HEK293 (cell line): Measurements from ENCODE around the gene SAMD14.
A peak's percentile ranks its signal among the peaks of the same experiment; 100 is the strongest.

ENCODE experiments used
- CTCF ChIA-PET: fragments of 350-600 bp; formaldehyde crosslinking; extraction: SDS; loops from one replicate; lab custom pipeline; 2021; ENCODE audit warnings: antibody characterized with exemption; lab: Yijun Ruan, JAX
- POLR2A ChIA-PET: fragments of 300-600 bp; formaldehyde crosslinking; extraction: SDS; loops from one replicate; lab custom pipeline; 2020; ENCODE audit warnings: antibody characterized with exemption, inconsistent platforms; lab: Yijun Ruan, JAX
- H3K27ac ChIP-seq: fragments of 200-500 bp; sonication (Bioruptor generic); 2 replicates; pipeline ENCODE4 v1.5.1; 2014; ENCODE audit warnings: low read depth, low read length, control low read depth, inconsistent platforms; ENCODE audit errors: extremely low read depth
- H3K36me3 ChIP-seq, 2 experiments: fragments of 200-500 bp in 1 of 2; sonication (Bioruptor generic) in 1 of 2; 1 replicate in 1 of 2; 2 replicates in 1 of 2; pipeline ENCODE4 v1.5.1; 2014 to 2017; ENCODE audit warnings: inconsistent platforms in 2 of 2, low read length in 2 of 2; ENCODE audit not compliant: control insufficient read depth in 2 of 2, insufficient read depth in 1 of 2
- H3K4me1 ChIP-seq: fragments of 200-500 bp; sonication (Bioruptor generic); 2 replicates; pipeline ENCODE4 v1.5.1; 2014; ENCODE audit warnings: mild to moderate bottlenecking, low read length, inconsistent platforms; ENCODE audit not compliant: control insufficient read depth, insufficient read depth
- H3K4me3 ChIP-seq: 2 replicates; pipeline ENCODE4 v1.5.1; 2011; ENCODE audit warnings: low read depth, mild to moderate bottlenecking, control low read depth, low read length, moderate library complexity
- H3K9me3 ChIP-seq: fragments of 200-500 bp; sonication (Bioruptor generic); 2 replicates; pipeline ENCODE4 v1.5.1; 2014; ENCODE audit warnings: low read depth, low read length, inconsistent platforms; ENCODE audit not compliant: control insufficient read depth, insufficient read depth
- ATF2 ChIP-seq: fragments of 450-650 bp; formaldehyde crosslinking; IDR thresholded peaks from 2 replicates; pipeline ENCODE4 v1.5.1; 2016; ENCODE audit warnings: missing biosample characterization, missing genetic modification characterization, low read depth
- FEZF1 ChIP-seq: fragments of 450-650 bp; formaldehyde crosslinking; IDR thresholded peaks from 2 replicates; pipeline ENCODE4 v1.5.1; 2016; ENCODE audit warnings: missing biosample characterization, missing genetic modification characterization
- HOXD13 ChIP-seq: sonication (generic); formaldehyde crosslinking; IDR thresholded peaks from 2 replicates; pipeline ENCODE4 v1.8.0; 2022; ENCODE audit warnings: missing genetic modification reagents, borderline replicate concordance
- IKZF3 ChIP-seq: fragments of 450-650 bp; IDR thresholded peaks from 2 replicates; pipeline ENCODE4 v1.5.0; 2018; ENCODE audit warnings: missing biosample characterization, mild to moderate bottlenecking, missing genetic modification characterization, moderate library complexity
- INSM2 ChIP-seq: fragments of 450-650 bp; formaldehyde crosslinking; IDR thresholded peaks from 2 replicates; pipeline ENCODE4 v1.5.1; 2016; ENCODE audit warnings: missing biosample characterization, missing genetic modification characterization
- KLF16 ChIP-seq: fragments of 450-650 bp; formaldehyde crosslinking; IDR thresholded peaks from 2 replicates; pipeline ENCODE4 v1.5.1; 2017; ENCODE audit warnings: missing biosample characterization, missing genetic modification characterization
- PRDM1 ChIP-seq: fragments of 450-650 bp; formaldehyde crosslinking; IDR thresholded peaks from 2 replicates; pipeline ENCODE4; 2016; ENCODE audit warnings: missing biosample characterization, missing genetic modification characterization
- RBAK ChIP-seq: fragments of 450-650 bp; formaldehyde crosslinking; IDR thresholded peaks from 2 replicates; pipeline ENCODE4 v1.5.1; 2016; ENCODE audit warnings: missing biosample characterization, missing genetic modification characterization
- ZFP69B ChIP-seq: fragments of 450-650 bp; formaldehyde crosslinking; IDR thresholded peaks from 2 replicates; pipeline ENCODE4 v1.5.1; 2016; ENCODE audit warnings: missing biosample characterization, missing genetic modification characterization
- ZIC2 ChIP-seq: fragments of 450-650 bp; formaldehyde crosslinking; IDR thresholded peaks from 2 replicates; pipeline ENCODE4 v1.5.1; 2016; ENCODE audit warnings: missing biosample characterization, missing genetic modification characterization
- ZNF214 ChIP-seq: fragments of 450-650 bp; formaldehyde crosslinking; IDR thresholded peaks from 2 replicates; pipeline ENCODE4 v1.5.1; 2017; ENCODE audit warnings: missing biosample characterization, mild to moderate bottlenecking, missing genetic modification characterization, borderline replicate concordance
- ZNF24 ChIP-seq: fragments of 450-650 bp; formaldehyde crosslinking; IDR thresholded peaks from 2 replicates; pipeline ENCODE4 v1.5.1; 2016; ENCODE audit warnings: missing biosample characterization, missing genetic modification characterization
- ZNF335 ChIP-seq: fragments of 450-650 bp; formaldehyde crosslinking; conservative IDR thresholded peaks from 2 replicates; pipeline ENCODE4 v1.5.1; 2016; ENCODE audit warnings: missing biosample characterization, missing genetic modification characterization
- ZNF354C ChIP-seq: fragments of 450-650 bp; formaldehyde crosslinking; IDR thresholded peaks from 2 replicates; pipeline ENCODE4 v1.5.1; 2016; ENCODE audit warnings: missing biosample characterization, missing genetic modification characterization, low read depth, borderline replicate concordance
- ZNF580 ChIP-seq: fragments of 450-650 bp; formaldehyde crosslinking; IDR thresholded peaks from 2 replicates; pipeline ENCODE4 v1.5.1; 2016; ENCODE audit warnings: missing biosample characterization, missing genetic modification characterization
- ZNF629 ChIP-seq: fragments of 450-650 bp; formaldehyde crosslinking; IDR thresholded peaks from 2 replicates; pipeline ENCODE4 v1.5.1; 2017; ENCODE audit warnings: missing biosample characterization, missing genetic modification characterization
- ZNF707 ChIP-seq: fragments of 450-650 bp; formaldehyde crosslinking; IDR thresholded peaks from 2 replicates; pipeline ENCODE4 v1.5.1; 2016; ENCODE audit warnings: missing biosample characterization, missing genetic modification characterization
- ZNF76 ChIP-seq: fragments of 450-650 bp; formaldehyde crosslinking; IDR thresholded peaks from 2 replicates; pipeline ENCODE4; 2016; ENCODE audit warnings: low read depth, missing biosample characterization, missing genetic modification characterization, borderline replicate concordance
- ZNF768 ChIP-seq: fragments of 450-650 bp; formaldehyde crosslinking; IDR thresholded peaks from 2 replicates; pipeline ENCODE4 v1.5.1; 2018; ENCODE audit warnings: missing biosample characterization, mild to moderate bottlenecking, missing genetic modification characterization
- ZNF776 ChIP-seq: fragments of 450-650 bp; formaldehyde crosslinking; IDR thresholded peaks from 2 replicates; pipeline ENCODE4 v1.5.0; 2017; ENCODE audit warnings: missing biosample characterization, missing genetic modification characterization, borderline replicate concordance
- TF ChIP-seq, protein P1 (sequence below): fragments of 450-650 bp; formaldehyde crosslinking; IDR thresholded peaks from 2 replicates; pipeline ENCODE4 v1.5.1; 2017; ENCODE audit warnings: missing biosample characterization, missing genetic modification characterization
- TF ChIP-seq, protein P2 (sequence below): fragments of 450-650 bp; formaldehyde crosslinking; IDR thresholded peaks from 2 replicates; pipeline ENCODE4 v1.5.1; 2016; ENCODE audit warnings: missing biosample characterization, missing genetic modification characterization

Gene SAMD14

GRCh38 chr17:50087246-50087911 lies 42.6 kb downstream of the SAMD14 start (continued):
- TF ChIP-seq HOXD13 = no peak
- peak; percentile 58; the same call in 1 of the 2 replicates for TF ChIP-seq ZFP69B (tag by site-specific recombination)
- no peak for TF ChIP-seq PRDM1 (tag by site-specific recombination)
- TF ChIP-seq ZNF580 (tag by site-specific recombination) = no peak
- TF ChIP-seq INSM2 = no peak
- no peak for TF ChIP-seq ZNF24 (tag by site-specific recombination)
- no peak for TF ChIP-seq ZNF776 (tag by site-specific recombination)
- no peak for TF ChIP-seq ZNF707 (tag by site-specific recombination)
- 0 out of 2 replicates have a peak, but pooled peaks have one; percentile 89 for TF ChIP-seq ZNF768 (tag by site-specific recombination)

- H3K4me1 ChIP-seq = no peaks in the 10 kb centered on the region
- peaks cover 0 to 42% of the 10 kb centered on the region in 2 experiments; a peak in 2 of 3 replicates for H3K36me3 ChIP-seq
- ChIA-PET POLR2A (no interaction called here), CTCF (interaction anchor here (1.3 to 5.9 kb wide), 6 partner anchors 8 to 84 kb away, joined by 3 to 50 read pairs (median 10); partner anchors contain the start of genes ITGA3 and PDK2)
- TF ChIP-seq ZNF24 (tag by site-specific recombination) (0 out of 2 replicates have a peak, but pooled peaks have one; percentile 34), ATF2 (peak; percentile 83), RBAK (tag by site-specific recombination) (no peak), ZNF629 (0 out of 2 replicates have a peak, but pooled peaks have one; percentile 14)
- H3K9me3 ChIP-seq = no peaks in the 10 kb centered on the region
- H3K27ac ChIP-seq = no peak overlapping the region
- no peak overlapping the region for H3K4me3 ChIP-seq
Measured at GRCh38 chr17:50081757-50082156, 48.2 kb downstream of the SAMD14 start.

- no peaks in the 10 kb centered on the region for H3K9me3 ChIP-seq
- ChIA-PET CTCF (interaction anchor here (0.7 to 5.9 kb wide), 6 partner anchors 13 to 68 kb away, joined by 3 to 50 read pairs (median 8); partner anchors contain the start of genes ITGA3 and PDK2), POLR2A (no interaction called here)
- no peak for TF ChIP-seq ZNF76
- peaks cover 0 to 42% of the 10 kb centered on the region in 2 experiments; a peak in 2 of 3 replicates for H3K36me3 ChIP-seq
- no peak overlapping the region for H3K4me3 ChIP-seq
- no peak overlapping the region for H3K27ac ChIP-seq
- H3K4me1 ChIP-seq = no peaks in the 10 kb centered on the region
Measured at GRCh38 chr17:50080827-50081226, 49.1 kb downstream of the SAMD14 start.

GRCh38 chr17:50080096-50080480 lies 49.9 kb downstream of the SAMD14 start:
- POLR2A ChIA-PET = interaction anchor here (1.2 kb wide), 1 partner anchor 25 kb away, joined by 4 read pairs; the partner anchor contains the start of gene ITGA3
- peaks cover 0 to 43% of the 10 kb centered on the region in 2 experiments; a peak in 2 of 3 replicates for H3K36me3 ChIP-seq
- H3K27ac ChIP-seq = no peak overlapping the region
- TF ChIP-seq ZIC2 (tag by site-specific recombination) (no peak), KLF16 (no peak), FEZF1 (tag by site-specific recombination) (no peak), ZNF214 (no peak), ZNF335 (no peak), IKZF3 (tag by site-specific recombination) (no peak), ZNF354C (tag by site-specific recombination) (no peak)
- TF ChIP-seq, protein P1, sequence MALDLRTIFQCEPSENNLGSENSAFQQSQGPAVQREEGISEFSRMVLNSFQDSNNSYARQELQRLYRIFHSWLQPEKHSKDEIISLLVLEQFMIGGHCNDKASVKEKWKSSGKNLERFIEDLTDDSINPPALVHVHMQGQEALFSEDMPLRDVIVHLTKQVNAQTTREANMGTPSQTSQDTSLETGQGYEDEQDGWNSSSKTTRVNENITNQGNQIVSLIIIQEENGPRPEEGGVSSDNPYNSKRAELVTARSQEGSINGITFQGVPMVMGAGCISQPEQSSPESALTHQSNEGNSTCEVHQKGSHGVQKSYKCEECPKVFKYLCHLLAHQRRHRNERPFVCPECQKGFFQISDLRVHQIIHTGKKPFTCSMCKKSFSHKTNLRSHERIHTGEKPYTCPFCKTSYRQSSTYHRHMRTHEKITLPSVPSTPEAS (tag by site-specific recombination) = peak; percentile 28; the same call in 1 of the 2 replicates
- TF ChIP-seq, protein P2, sequence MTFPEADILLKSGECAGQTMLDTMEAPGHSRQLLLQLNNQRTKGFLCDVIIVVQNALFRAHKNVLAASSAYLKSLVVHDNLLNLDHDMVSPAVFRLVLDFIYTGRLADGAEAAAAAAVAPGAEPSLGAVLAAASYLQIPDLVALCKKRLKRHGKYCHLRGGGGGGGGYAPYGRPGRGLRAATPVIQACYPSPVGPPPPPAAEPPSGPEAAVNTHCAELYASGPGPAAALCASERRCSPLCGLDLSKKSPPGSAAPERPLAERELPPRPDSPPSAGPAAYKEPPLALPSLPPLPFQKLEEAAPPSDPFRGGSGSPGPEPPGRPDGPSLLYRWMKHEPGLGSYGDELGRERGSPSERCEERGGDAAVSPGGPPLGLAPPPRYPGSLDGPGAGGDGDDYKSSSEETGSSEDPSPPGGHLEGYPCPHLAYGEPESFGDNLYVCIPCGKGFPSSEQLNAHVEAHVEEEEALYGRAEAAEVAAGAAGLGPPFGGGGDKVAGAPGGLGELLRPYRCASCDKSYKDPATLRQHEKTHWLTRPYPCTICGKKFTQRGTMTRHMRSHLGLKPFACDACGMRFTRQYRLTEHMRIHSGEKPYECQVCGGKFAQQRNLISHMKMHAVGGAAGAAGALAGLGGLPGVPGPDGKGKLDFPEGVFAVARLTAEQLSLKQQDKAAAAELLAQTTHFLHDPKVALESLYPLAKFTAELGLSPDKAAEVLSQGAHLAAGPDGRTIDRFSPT (tag by site-specific recombination) = 0 out of 2 replicates have a peak, but pooled peaks have one; percentile 51

More at GRCh38 chr17:50080096-50080480, 49.9 kb downstream of the SAMD14 start:
- Histone ChIP-seq H3K9me3 (no peaks in the 10 kb centered on the region), H3K4me1 (no peaks in the 10 kb centered on the region), H3K4me3 (no peak overlapping the region)
- CTCF ChIA-PET = interaction anchor here (0.6 to 5.9 kb wide), 16 partner anchors 14 to 1312 kb away, joined by 3 to 50 read pairs (median 3); partner anchors contain the start of genes ITGA3 and PDK2
